SK-N-SH (cell line): ENCODE measurements around the gene RABEPK. TPM values are rescaled to one million over a fixed set of nuclear protein-coding genes. Genes with fewer than 3 reads are reported as not detected.

Experiments used
- CTCF ChIA-PET: fragments of 300-600, 350-600 bp; formaldehyde crosslinking; extraction: SDS; loops from one replicate; lab custom pipeline; 2021; lab: Yijun Ruan, JAX
- POLR2A ChIA-PET: fragments of 350-600 bp; sonication (Branson Sonifier 250); formaldehyde crosslinking; extraction: SDS; loops from one replicate; lab custom pipeline; 2020; ENCODE audit warnings: antibody characterized with exemption, inconsistent platforms; lab: Yijun Ruan, JAX
- DNase-seq: peaks from one replicate; pipeline ENCODE4 v3.0.0; 2012
- H2AFZ ChIP-seq: fragments of 200-600 bp; sonication (generic); 2 replicates; pipeline ENCODE4 v1.8.1; 2016; ENCODE audit warnings: antibody characterized with exemption, mild to moderate bottlenecking, low read depth
- H3F3A ChIP-seq: fragments of 200-600 bp; sonication (generic); replicated peaks from 2 replicates; pipeline ENCODE3; 2016; ENCODE audit warnings: antibody characterized with exemption, mild to moderate bottlenecking; ENCODE audit not compliant: insufficient read depth
- H3K27ac ChIP-seq, 2 experiments: fragments of 200-500 bp in 1 of 2; fragments of 200-600 bp in 1 of 2; sonication (Bioruptor generic) in 1 of 2; sonication (generic), shearing (Covaris generic) in 1 of 2; 2 replicates each; pipeline versions ENCODE4 v1.5.1 to v1.6.1; 2014 to 2016; ENCODE audit warnings: low read depth in 2 of 2, inconsistent platforms in 1 of 2, low read length in 1 of 2, mild to moderate bottlenecking in 1 of 2, mixed read lengths in 1 of 2
- H3K27me3 ChIP-seq: fragments of 200-600 bp; sonication (generic), shearing (Covaris generic); 2 replicates; pipeline ENCODE4 v1.6.1; 2016; ENCODE audit warnings: mixed run types; ENCODE audit not compliant: insufficient read depth
- H3K36me3 ChIP-seq, 2 experiments: fragments of 200-500 bp in 1 of 2; fragments of 200-600 bp in 1 of 2; sonication (Bioruptor generic) in 1 of 2; sonication (generic) in 1 of 2; replicated peaks in 1 of 2; 2 replicates each; pipeline versions ENCODE3 to v1.5.1; 2014 to 2016; ENCODE audit warnings: low read length in 1 of 2, mild to moderate bottlenecking in 1 of 2; ENCODE audit not compliant: insufficient read depth in 2 of 2, control insufficient read depth in 1 of 2
- H3K4me1 ChIP-seq, 2 experiments: fragments of 200-500 bp in 1 of 2; fragments of 200-600 bp in 1 of 2; sonication (Bioruptor generic) in 1 of 2; sonication (generic), shearing (Covaris generic) in 1 of 2; 2 replicates each; pipeline versions ENCODE4 v1.5.1 to v1.6.1; 2014 to 2016; ENCODE audit warnings: low read depth in 1 of 2, low read length in 1 of 2, mixed run types in 1 of 2; ENCODE audit not compliant: insufficient read depth in 2 of 2, control insufficient read depth in 1 of 2
- H3K4me2 ChIP-seq: fragments of 200-600 bp; sonication (generic), shearing (Covaris generic); 2 replicates; pipeline ENCODE4 v1.6.1; 2017; ENCODE audit warnings: mixed run types
- H3K4me3 ChIP-seq, 2 experiments: fragments of 200-500 bp in 1 of 2; fragments of 200-600 bp in 1 of 2; sonication (Bioruptor generic) in 1 of 2; sonication (generic), shearing (Covaris generic) in 1 of 2; 2 replicates each; pipeline versions ENCODE4 v1.5.1 to v1.8.1; 2014 to 2016; ENCODE audit warnings: low read depth in 2 of 2, inconsistent platforms in 1 of 2, low read length in 1 of 2, mild to moderate bottlenecking in 1 of 2, mixed read lengths in 1 of 2, moderate library complexity in 1 of 2
- H3K79me2 ChIP-seq: fragments of 200-600 bp; sonication (generic); 2 replicates; pipeline ENCODE4 v1.8.1; 2017; ENCODE audit warnings: mild to moderate bottlenecking; ENCODE audit not compliant: insufficient read depth
- H3K9ac ChIP-seq: fragments of 200-600 bp; sonication (generic); 2 replicates; pipeline ENCODE4 v1.6.1; 2017; ENCODE audit warnings: mixed run types
- H3K9me2 ChIP-seq: fragments of 200-600 bp; sonication (generic); 2 replicates; pipeline ENCODE4 v1.6.1; 2017; ENCODE audit warnings: mixed run types
- H3K9me3 ChIP-seq: fragments of 200-600 bp; sonication (generic); 2 replicates; pipeline ENCODE4 v1.6.1; 2017; ENCODE audit warnings: mixed run types, mild to moderate bottlenecking, moderate library complexity
- H4K20me1 ChIP-seq: fragments of 200-600 bp; sonication (generic); 2 replicates; pipeline ENCODE4 v1.6.1; 2017; ENCODE audit warnings: mild to moderate bottlenecking, mixed run types; ENCODE audit not compliant: insufficient read depth
- ELF1 ChIP-seq: IDR thresholded peaks from 2 replicates; pipeline ENCODE4 v1.4.0; 2012
- EZH2phosphoT487 ChIP-seq: fragments of 200-600 bp; sonication (generic); IDR thresholded peaks from 2 replicates; pipeline ENCODE4 v1.6.1; 2017; ENCODE audit warnings: low read depth, mixed run types, mild to moderate bottlenecking, antibody characterized with exemption, moderate library complexity, borderline replicate concordance
- FOSL2 ChIP-seq: IDR thresholded peaks from 2 replicates; pipeline ENCODE4 v1.4.0; 2012; ENCODE audit warnings: low read depth, mild to moderate bottlenecking, moderate library complexity, borderline replicate concordance
- FOXM1 ChIP-seq: IDR thresholded peaks from 2 replicates; pipeline ENCODE4 v1.4.0; 2012; ENCODE audit warnings: low read depth, mild to moderate bottlenecking
- GABPA ChIP-seq: IDR thresholded peaks from 2 replicates; pipeline ENCODE4 v1.4.0; 2012; ENCODE audit warnings: low read depth, mild to moderate bottlenecking
- GATA2 ChIP-seq: sonication (generic); formaldehyde crosslinking; IDR thresholded peaks from 2 replicates; pipeline ENCODE4 v1.5.0; 2020; ENCODE audit warnings: mild to moderate bottlenecking, missing genetic modification reagents
- JUND ChIP-seq: IDR thresholded peaks from 2 replicates; pipeline ENCODE4 v1.4.0; 2012
- MAX ChIP-seq: IDR thresholded peaks from 2 replicates; pipeline ENCODE4 v1.4.0; 2012; ENCODE audit warnings: low read depth
- MEF2A ChIP-seq: IDR thresholded peaks from 2 replicates; pipeline ENCODE4 v1.4.0; 2012; ENCODE audit warnings: low read depth, borderline replicate concordance
- MXI1 ChIP-seq: IDR thresholded peaks from 2 replicates; pipeline ENCODE4 v1.6.1; 2012; ENCODE audit warnings: mild to moderate bottlenecking, low read depth, low read length, improper control_type of control experiment
- NRF1 ChIP-seq: IDR thresholded peaks from 2 replicates; pipeline ENCODE4 v1.6.1; 2012; ENCODE audit warnings: low read depth, mild to moderate bottlenecking, low read length
- PBX3 ChIP-seq: IDR thresholded peaks from 2 replicates; pipeline ENCODE4; 2012
- REST ChIP-seq: IDR thresholded peaks from 2 replicates; pipeline ENCODE4 v1.6.1; 2012; ENCODE audit warnings: mild to moderate bottlenecking, low read depth, low read length, moderate library complexity
- RXRA ChIP-seq: IDR thresholded peaks from 2 replicates; pipeline ENCODE4 v1.4.0; 2012; ENCODE audit warnings: low read depth, mild to moderate bottlenecking, borderline replicate concordance
- SIN3A ChIP-seq: IDR thresholded peaks from 2 replicates; pipeline ENCODE4 v1.6.1; 2012; ENCODE audit warnings: low read depth, mild to moderate bottlenecking, low read length, moderate library complexity, borderline replicate concordance
- SMC3 ChIP-seq: IDR thresholded peaks from 2 replicates; pipeline ENCODE4 v1.6.1; 2012; ENCODE audit warnings: low read depth, low read length, improper control_type of control experiment
- USF1 ChIP-seq: IDR thresholded peaks from 2 replicates; pipeline ENCODE4 v1.4.0; 2012; ENCODE audit warnings: low read depth, borderline replicate concordance
- USF2 ChIP-seq: fragments of 150-350 bp; IDR thresholded peaks from 2 replicates; pipeline ENCODE4 v1.6.1; 2017; ENCODE audit warnings: antibody characterized with exemption, low read length, low read depth, borderline replicate concordance
- YY1 ChIP-seq: IDR thresholded peaks from 2 replicates; pipeline ENCODE4 v1.4.0; 2012; ENCODE audit warnings: low read depth, mild to moderate bottlenecking
- ZBTB33 ChIP-seq: IDR thresholded peaks from 2 replicates; pipeline ENCODE4 v1.4.0; 2012; ENCODE audit warnings: low read depth, borderline replicate concordance
- WGBS: methylation state at CpG from one replicate; pipeline ENCODE4 v1.1.6; 2017; ENCODE audit warnings: low lambda C conversion rate; 5-methylcytosine and 5-hydroxymethylcytosine counted together
- polyA plus RNA-seq, 3 experiments: library from polyadenylated mRNA; depleted of rRNA; stranded (reverse); fragments of >200 nt; gene quantifications; 2 replicates each; pipeline ENCODE4 v1.2.3, GENCODE V29; 2012

RABEPK gene
- polyA plus RNA-seq, 1 of the 3 experiments (the other 2 are of a cell fraction) = 55.1 TPM

- no peak for DNase-seq
- Histone ChIP-seq H3K9me3 (no peaks in the 10 kb centered on the region), H3K27ac (no peak overlapping the region), H3K4me2 (no peak overlapping the region), H3F3A (peaks cover 7% of the 10 kb centered on the region), H3K9me2 (no peaks in the 10 kb centered on the region), H3K9ac (no peak overlapping the region), H3K36me3 (peaks cover 10 to 36% of the 10 kb centered on the region in 2 experiments), H3K4me3 (no peak overlapping the region), H3K79me2 (no peaks in the 10 kb centered on the region), H2AFZ (no peak overlapping the region), H4K20me1 (no peaks in the 10 kb centered on the region), H3K4me1 (no peaks in the 10 kb centered on the region), H3K27me3 (no peaks in the 10 kb centered on the region)
- TF ChIP-seq FOSL2 (no peak), REST (no peak), NRF1 (no peak), SMC3 (no peak), USF2 (no peak), EZH2phosphoT487 (no peak), GABPA (no peak), FOXM1 (no peak), USF1 (no peak), RXRA (no peak), ELF1 (no peak), SIN3A (no peak), MAX (no peak), YY1 (no peak), JUND (no peak), MXI1 (no peak), PBX3 (no peak), MEF2A (no peak), GATA2 (no peak), ZBTB33 (no peak)
- CTCF ChIA-PET = no interaction called here
- 89% methylated on average over 4 of the region's 5 CpGs for WGBS
- POLR2A ChIA-PET = no interaction called here
Observed at GRCh38 chr9:125214186-125214585, 13.8 kb downstream of the RABEPK start.
